ENCODE measurements around the gene FRAS1. TPM values are rescaled to one million over a fixed set of nuclear protein-coding genes. Genes with fewer than 3 reads are reported as not detected.

The FRAS1 gene
- total and polyA plus RNA-seq, 9 of the 15 experiments (the other 6 are each of a cell fraction or from before 2014, with no cell fraction given): under 0.01 to 0.11 (median 0.04) TPM; not detected in 2

- in situ Hi-C loops (cut with MboI): no loop called here
- no peak overlapping the region for H3K9ac ChIP-seq (ENCODE audit: insufficient read depth in 1 of 2, low read depth in 2 of 2, low read length in 2 of 2)
- H3K4me1 ChIP-seq (replicated peaks in 1 of 2; ENCODE audit: control insufficient read depth in 2 of 2, insufficient read depth in 2 of 2, low read length in 2 of 2): no peaks in the 10 kb centered on the region
- H3K9me1 ChIP-seq (ENCODE audit: control insufficient read depth, insufficient read depth, low read length): no peaks in the 10 kb centered on the region
- H3K4me3 ChIP-seq: no peak overlapping the region
- ATAC-seq: no peak
- no peak for DNase-seq (ENCODE audit: extremely low read depth in 1 of 4, low spot score in 3 of 4)
- H3K9me3 ChIP-seq (replicated peaks; ENCODE audit: control insufficient read depth, insufficient read depth, low read depth, low read length): no peaks in the 10 kb centered on the region
- H3K27me3 ChIP-seq (ENCODE audit: control insufficient read depth in 2 of 2, insufficient read depth in 2 of 2, low read length in 2 of 2): peaks cover 2% of the 10 kb centered on the region in 2 experiments; a peak in 2 of 5 replicates
- no peak overlapping the region for H2AFZ ChIP-seq (ENCODE audit: low read depth, low read length)
- TF ChIP-seq RFX1 (IDR thresholded peaks at IDR 0.05) (no peak), MIER1 (IDR thresholded peaks at IDR 0.05; ENCODE audit: low read depth) (no peak), THRB (CRISPR knock-in tag; conservative IDR thresholded peaks at IDR 0.05) (no peak), CBX2 (IDR thresholded peaks at IDR 0.05; ENCODE audit: insufficient read depth, low read length, poor library complexity, severe bottlenecking) (no peak), ZNF699 (CRISPR knock-in tag; IDR thresholded peaks at IDR 0.05; ENCODE audit: insufficient replicate concordance) (no peak), ZNF239 (CRISPR knock-in tag; IDR thresholded peaks at IDR 0.05) (no peak), PTBP1 (IDR thresholded peaks at IDR 0.05; ENCODE audit: low read depth, low read length) (no peak)
- TF ChIP-seq, protein P1, sequence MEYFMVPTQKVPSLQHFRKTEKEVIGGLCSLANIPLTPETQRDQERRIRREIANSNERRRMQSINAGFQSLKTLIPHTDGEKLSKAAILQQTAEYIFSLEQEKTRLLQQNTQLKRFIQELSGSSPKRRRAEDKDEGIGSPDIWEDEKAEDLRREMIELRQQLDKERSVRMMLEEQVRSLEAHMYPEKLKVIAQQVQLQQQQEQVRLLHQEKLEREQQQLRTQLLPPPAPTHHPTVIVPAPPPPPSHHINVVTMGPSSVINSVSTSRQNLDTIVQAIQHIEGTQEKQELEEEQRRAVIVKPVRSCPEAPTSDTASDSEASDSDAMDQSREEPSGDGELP (CRISPR knock-in tag; IDR thresholded peaks at IDR 0.05; ENCODE audit: borderline replicate concordance): no peak
- no peaks in the 10 kb centered on the region for H4K20me1 ChIP-seq (replicated peaks; ENCODE audit: control insufficient read depth, insufficient read depth, low read length)
- no peak overlapping the region for H3K27ac ChIP-seq (ENCODE audit: extremely low read depth, low read depth, low read length)
- H3K79me2 ChIP-seq (ENCODE audit: control insufficient read depth, insufficient read depth, low read length): no peaks in the 10 kb centered on the region
- ChIA-PET CTCF (ENCODE audit: low intra/inter-chr PET ratio) (no interaction called here), POLR2A (no interaction called here)
- BruUV-seq (replicated peaks): no TSS peak
- H3K36me3 ChIP-seq (ENCODE audit: control insufficient read depth, insufficient read depth, low read length): no peaks in the 10 kb centered on the region
- intact Hi-C loops (cut with micrococcal nuclease): no loop called here
- FAIRE-seq: no peak
- H3K4me2 ChIP-seq (ENCODE audit: insufficient read depth, low read length): no peak overlapping the region
Measured at GRCh38 chr4:78313754-78314120, 256.6 kb downstream of the FRAS1 start.
